HG03439 (cell line): ENCODE results near the gene EFEMP2.
"Not testable (repeated sequence)": the region's sequence is repeated elsewhere in the genome, so short reads cannot be mapped to it uniquely, and the experiment has no call there.

ENCODE experiments used
- ATAC-seq: cut with Tn5 transposase; IDR thresholded peaks from one replicate; pipeline ENCODE4 v1.9.1; 2021; ENCODE audit warnings: mild to moderate bottlenecking, moderate library complexity; ENCODE audit not compliant: unreplicated experiment

The EFEMP2 gene

DNA sequence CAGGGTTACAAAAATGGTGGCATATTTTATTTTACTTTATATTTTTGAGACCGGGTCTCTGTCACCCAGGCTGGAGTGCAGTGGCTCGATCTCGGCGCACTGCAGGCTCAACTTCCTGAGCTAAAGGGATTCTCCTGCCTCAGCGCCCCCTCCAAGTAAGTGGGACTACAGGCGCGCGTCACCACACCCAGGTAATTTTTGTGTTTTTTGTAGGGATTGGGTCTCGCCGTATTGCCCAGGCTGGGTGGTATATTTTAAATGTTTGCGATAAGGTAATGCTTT is 28.2 kb upstream of the EFEMP2 start:
- no peak for ATAC-seq

GRCh38 chr11:65900125-65900898 is 27.7 kb upstream of the EFEMP2 start, which contains the start of gene FOSL1:
TSS of gene FOSL1 (minus strand) at chr11:65900388. CDS start at chr11:65900339, 49 bp downstream.
- ATAC-seq = peak; percentile 69

GRCh38 chr11:65899356-65900124 is 26.9 kb upstream of the EFEMP2 start:
- ATAC-seq = no peak

GRCh38 chr11:65898656-65899355 is 26.2 kb upstream of the EFEMP2 start:
- ATAC-seq = no peak

GRCh38 chr11:65897020-65897471 is 24.4 kb upstream of the EFEMP2 start:
- ATAC-seq = no peak

DNA sequence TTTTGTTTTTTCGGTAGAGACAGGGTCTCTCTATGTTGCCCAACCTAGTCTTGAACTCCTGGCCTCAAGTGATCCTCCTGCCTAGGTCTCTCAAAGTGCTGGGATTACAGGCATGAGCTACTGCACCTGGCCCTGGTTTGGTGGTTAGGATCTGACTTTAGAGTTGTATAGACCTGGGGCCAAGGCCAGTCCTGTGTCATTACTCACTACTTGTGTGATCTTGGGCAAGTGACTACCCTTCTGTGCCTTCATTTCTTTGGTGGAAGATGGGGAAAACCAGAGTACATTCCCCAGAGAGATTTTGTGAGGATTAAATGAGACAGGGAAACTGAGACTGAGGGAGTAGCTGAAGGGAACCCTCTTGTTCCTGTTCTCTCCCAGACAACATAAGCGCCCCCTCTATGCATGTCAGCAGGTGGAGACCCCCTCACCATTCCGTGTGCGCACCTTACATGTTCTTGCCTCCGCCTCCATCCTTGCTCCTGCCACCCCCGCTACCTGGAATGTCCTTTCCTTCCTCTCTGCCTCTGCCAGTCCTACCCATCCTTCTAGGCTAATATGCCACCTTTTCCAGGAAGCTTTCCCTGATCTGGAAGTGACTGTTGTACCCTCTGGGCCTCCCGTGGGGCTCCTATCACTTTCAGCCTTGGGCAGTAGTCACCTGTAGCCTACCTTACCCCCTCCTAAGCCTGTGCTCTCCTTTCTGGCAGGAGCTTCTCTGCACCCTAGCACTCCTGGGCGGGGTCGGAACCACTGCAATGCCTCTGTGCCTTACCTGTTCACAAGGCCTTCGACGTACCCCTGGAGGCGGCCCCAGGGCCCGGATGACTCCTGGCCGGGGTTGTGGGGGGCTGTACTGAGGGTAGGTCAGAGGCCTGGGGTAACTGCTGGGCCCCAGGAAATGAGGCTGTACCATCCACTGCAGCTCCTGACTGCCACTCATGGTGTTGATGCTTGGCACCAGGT is 23.7 kb upstream of the EFEMP2 start:
- ATAC-seq = no peak

GRCh38 chr11:65895482-65895981 is 22.9 kb upstream of the EFEMP2 start:
- no peak for ATAC-seq

DNA sequence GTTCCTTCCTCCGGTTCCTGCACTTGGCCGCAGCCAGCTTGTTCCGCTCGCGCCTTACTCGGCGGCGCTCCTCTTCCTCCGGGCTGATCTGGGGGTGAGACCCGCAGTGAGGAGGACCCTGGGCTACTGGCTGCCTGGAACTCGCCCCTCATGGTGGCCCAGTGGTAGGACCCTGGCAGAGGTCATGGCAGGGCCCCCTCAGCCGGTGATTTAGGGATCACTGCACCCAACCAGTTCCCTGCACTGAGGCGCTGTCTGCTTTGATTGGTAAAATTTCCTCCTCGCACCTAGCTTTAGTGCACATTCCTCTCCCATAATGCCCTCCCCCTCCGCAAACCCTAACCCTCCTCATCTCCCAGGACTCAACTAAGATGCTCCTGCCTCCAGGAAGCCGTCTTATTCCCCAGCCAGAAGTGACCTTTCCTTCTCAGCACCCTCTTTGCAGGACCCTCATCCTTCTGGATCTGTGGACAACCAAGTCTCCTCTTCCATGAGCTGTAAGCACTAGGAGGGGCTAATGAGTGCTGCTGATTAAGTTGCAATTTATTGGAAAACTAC is 21.5 kb upstream of the EFEMP2 start:
- ATAC-seq = no peak

- no peak for ATAC-seq
Measured at GRCh38 chr11:65892661-65893317, 20.2 kb upstream of the EFEMP2 start.

GRCh38 chr11:65892137-65892540 is 19.5 kb upstream of the EFEMP2 start:
- not testable (repeated sequence) for ATAC-seq

- ATAC-seq = no peak
Measured at GRCh38 chr11:65891219-65892136, 18.9 kb upstream of the EFEMP2 start.

DNA sequence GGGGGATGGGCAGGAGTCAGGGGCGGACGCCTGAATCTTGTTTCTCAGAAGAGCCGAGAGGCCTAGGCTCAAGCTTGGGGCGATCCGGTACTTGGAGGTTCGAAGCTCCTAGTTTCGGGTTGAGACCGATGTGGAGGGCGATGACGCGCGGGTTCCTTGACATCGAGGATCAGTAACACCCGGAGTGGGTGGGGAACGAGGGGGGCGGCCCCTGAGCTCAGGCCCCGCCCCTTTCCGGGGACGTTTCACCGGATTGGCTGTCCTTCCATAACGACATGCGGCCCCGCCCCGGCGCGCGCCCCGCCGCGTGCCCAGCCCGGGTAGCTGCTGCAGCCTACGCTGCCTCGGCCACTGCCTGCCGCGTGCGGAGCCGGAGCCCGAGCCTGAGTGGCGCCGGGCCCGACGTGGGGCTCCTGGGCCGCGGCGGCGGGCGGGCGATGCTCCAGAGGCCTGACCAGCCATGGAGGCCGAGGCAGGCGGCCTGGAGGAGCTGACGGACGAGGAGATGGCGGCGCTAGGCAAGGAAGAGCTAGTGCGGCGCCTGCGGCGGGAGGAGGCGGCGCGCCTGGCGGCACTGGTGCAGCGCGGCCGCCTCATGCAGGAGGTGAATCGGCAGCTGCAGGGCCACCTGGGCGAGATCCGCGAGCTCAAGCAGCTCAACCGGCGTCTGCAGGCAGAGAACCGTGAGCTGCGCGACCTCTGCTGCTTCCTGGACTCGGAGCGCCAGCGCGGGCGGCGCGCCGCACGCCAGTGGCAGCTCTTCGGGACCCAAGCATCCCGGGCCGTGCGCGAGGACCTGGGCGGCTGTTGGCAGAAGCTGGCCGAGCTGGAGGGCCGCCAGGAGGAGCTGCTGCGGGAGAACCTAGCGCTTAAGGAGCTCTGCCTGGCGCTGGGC is 18.0 kb upstream of the EFEMP2 start, which contains the start of gene CCDC85B:
CCDC85B (plus strand) TSS at position 350 of the 895 bp plus-strand sequence; CDS start at position 461, 111 bp downstream.
- ATAC-seq = peak; percentile 55

GRCh38 chr11:65888163-65888814 is 15.7 kb upstream of the EFEMP2 start, which contains the start of gene FIBP:
TSS of gene FIBP (minus strand) at chr11:65888471. CDS start at chr11:65888418, 53 bp downstream.
- peak; percentile 38 for ATAC-seq

- ATAC-seq = no peak
Measured at GRCh38 chr11:65887723-65888162, 15.1 kb upstream of the EFEMP2 start.

DNA sequence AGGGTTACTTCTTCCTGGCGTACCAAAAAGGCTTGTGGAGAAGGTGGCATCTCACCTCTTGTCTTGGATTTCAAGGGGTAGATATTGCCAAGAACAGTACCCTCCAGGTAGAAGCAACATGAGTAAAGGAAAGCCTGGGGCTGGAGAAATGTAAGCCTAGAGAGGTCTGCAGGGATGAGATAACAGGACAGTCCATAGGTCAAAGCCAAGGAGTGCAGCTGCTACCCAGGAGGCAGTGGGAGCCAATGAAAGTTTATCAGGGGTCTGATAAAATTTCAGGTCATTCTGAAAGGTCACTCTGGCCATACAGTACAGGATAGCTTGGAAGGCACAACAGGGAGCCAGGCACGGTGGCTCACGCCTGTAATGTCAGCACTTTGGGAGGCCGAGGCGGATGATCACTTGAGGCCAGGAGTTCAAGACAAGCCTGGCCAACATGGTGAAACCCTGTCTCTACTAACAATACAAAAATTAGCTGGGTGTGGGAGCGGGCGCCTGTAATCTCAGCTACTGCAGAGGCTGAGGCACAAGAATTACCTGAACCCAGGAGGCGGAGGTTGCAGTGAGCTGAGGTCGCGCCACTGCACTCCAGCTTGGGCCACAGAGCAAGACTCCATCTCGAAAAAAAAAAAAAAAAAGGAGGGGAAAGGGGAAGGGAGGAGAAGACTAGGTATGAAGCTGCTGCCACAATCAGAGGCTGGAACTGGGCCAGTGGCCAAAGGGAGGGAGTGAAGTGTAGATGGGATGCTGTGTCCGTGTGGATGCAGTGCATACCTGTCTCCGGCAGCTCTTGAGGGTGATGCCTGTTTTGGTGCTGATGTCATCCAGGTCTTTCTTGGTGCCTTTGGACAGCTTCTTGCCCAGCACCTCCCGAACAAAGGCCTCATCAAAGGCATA is 14.5 kb upstream of the EFEMP2 start:
- no peak for ATAC-seq
